Measurements from ENCODE around the gene ZNF423. TPM values are rescaled to one million over a fixed set of nuclear protein-coding genes. Genes with fewer than 3 reads are reported as not detected.

Gene ZNF423
- total RNA-seq, 1 experiment from 2014 or later, result not detected

- H3K36me3 Mint-ChIP-seq (ENCODE audit: insufficient read depth, unreplicated experiment), result no peaks in the 10 kb centered on the region
- intact Hi-C loops (cut with micrococcal nuclease; ENCODE audit: unreplicated experiment), result no loop called here
- no peak for TF ChIP-seq CTCF (IDR thresholded peaks at IDR 0.05; ENCODE audit: unreplicated experiment)
- no TSS peak for BruUV-seq (replicated peaks)
- H3K27me3 Mint-ChIP-seq (ENCODE audit: unreplicated experiment), result peaks cover 50% of the 10 kb centered on the region
- no peak overlapping the region for H3K27ac Mint-ChIP-seq (ENCODE audit: unreplicated experiment)
- H3K4me3 Mint-ChIP-seq (ENCODE audit: low read depth, unreplicated experiment), result no peak overlapping the region
- CTCF ChIA-PET, result no interaction called here
- H3K4me1 Mint-ChIP-seq (ENCODE audit: low read depth, unreplicated experiment), result no peaks in the 10 kb centered on the region
- no peak for DNase-seq
- peaks cover 2% of the 10 kb centered on the region for H3K9me3 Mint-ChIP-seq (ENCODE audit: low read depth, unreplicated experiment)
These were observed 350.4 kb downstream of the ZNF423 start for GRCh38 chr16:49505556-49505955.

- intact Hi-C loops (cut with micrococcal nuclease; ENCODE audit: unreplicated experiment), result no loop called here
- no TSS peak for BruUV-seq (replicated peaks)
- no peak for TF ChIP-seq CTCF (IDR thresholded peaks at IDR 0.05; ENCODE audit: unreplicated experiment)
- peaks cover 53% of the 10 kb centered on the region for H3K27me3 Mint-ChIP-seq (ENCODE audit: unreplicated experiment)
- no peaks in the 10 kb centered on the region for H3K4me1 Mint-ChIP-seq (ENCODE audit: low read depth, unreplicated experiment)
- H3K36me3 Mint-ChIP-seq (ENCODE audit: insufficient read depth, unreplicated experiment), result no peaks in the 10 kb centered on the region
- DNase-seq, result no peak
- no peak overlapping the region for H3K4me3 Mint-ChIP-seq (ENCODE audit: low read depth, unreplicated experiment)
- peaks cover 2% of the 10 kb centered on the region for H3K9me3 Mint-ChIP-seq (ENCODE audit: low read depth, unreplicated experiment)
- CTCF ChIA-PET, result no interaction called here
- no peak overlapping the region for H3K27ac Mint-ChIP-seq (ENCODE audit: unreplicated experiment)
These were observed 351.3 kb downstream of the ZNF423 start for GRCh38 chr16:49504626-49505025.

- intact Hi-C loops (cut with micrococcal nuclease; ENCODE audit: unreplicated experiment), result no loop called here
- BruUV-seq (replicated peaks), result no TSS peak
- no peak for DNase-seq
- CTCF ChIA-PET, result no interaction called here
- Mint-ChIP-seq H3K4me1 (ENCODE audit: low read depth, unreplicated experiment) (no peaks in the 10 kb centered on the region), H3K4me3 (ENCODE audit: low read depth, unreplicated experiment) (no peak overlapping the region), H3K27me3 (ENCODE audit: unreplicated experiment) (peaks cover 56% of the 10 kb centered on the region), H3K27ac (ENCODE audit: unreplicated experiment) (no peak overlapping the region), H3K9me3 (ENCODE audit: low read depth, unreplicated experiment) (peaks cover 2% of the 10 kb centered on the region), H3K36me3 (ENCODE audit: insufficient read depth, unreplicated experiment) (no peaks in the 10 kb centered on the region)
- TF ChIP-seq CTCF (IDR thresholded peaks at IDR 0.05; ENCODE audit: unreplicated experiment), result no peak
These were observed 351.9 kb downstream of the ZNF423 start for GRCh38 chr16:49504023-49504364.

- DNase-seq, result no peak
- Mint-ChIP-seq H3K4me3 (ENCODE audit: low read depth, unreplicated experiment) (no peak overlapping the region), H3K9me3 (ENCODE audit: low read depth, unreplicated experiment) (peaks cover 2% of the 10 kb centered on the region), H3K4me1 (ENCODE audit: low read depth, unreplicated experiment) (no peaks in the 10 kb centered on the region), H3K27me3 (ENCODE audit: unreplicated experiment) (peaks cover 56% of the 10 kb centered on the region), H3K36me3 (ENCODE audit: insufficient read depth, unreplicated experiment) (no peaks in the 10 kb centered on the region), H3K27ac (ENCODE audit: unreplicated experiment) (no peak overlapping the region)
- no TSS peak for BruUV-seq (replicated peaks)
- intact Hi-C loops (cut with micrococcal nuclease; ENCODE audit: unreplicated experiment), result no loop called here
- TF ChIP-seq CTCF (IDR thresholded peaks at IDR 0.05; ENCODE audit: unreplicated experiment), result no peak
- CTCF ChIA-PET, result no interaction called here
These were observed 352.5 kb downstream of the ZNF423 start for GRCh38 chr16:49503256-49504022.

Measured in Calu3 (cell line).